GM21390 (cell line): ENCODE data around the gene RAD51B.

Experiments
- ATAC-seq: cut with Tn5 transposase; IDR thresholded peaks from one replicate; pipeline ENCODE4 v1.9.1; 2021; ENCODE audit not compliant: unreplicated experiment

Gene RAD51B

DNA sequence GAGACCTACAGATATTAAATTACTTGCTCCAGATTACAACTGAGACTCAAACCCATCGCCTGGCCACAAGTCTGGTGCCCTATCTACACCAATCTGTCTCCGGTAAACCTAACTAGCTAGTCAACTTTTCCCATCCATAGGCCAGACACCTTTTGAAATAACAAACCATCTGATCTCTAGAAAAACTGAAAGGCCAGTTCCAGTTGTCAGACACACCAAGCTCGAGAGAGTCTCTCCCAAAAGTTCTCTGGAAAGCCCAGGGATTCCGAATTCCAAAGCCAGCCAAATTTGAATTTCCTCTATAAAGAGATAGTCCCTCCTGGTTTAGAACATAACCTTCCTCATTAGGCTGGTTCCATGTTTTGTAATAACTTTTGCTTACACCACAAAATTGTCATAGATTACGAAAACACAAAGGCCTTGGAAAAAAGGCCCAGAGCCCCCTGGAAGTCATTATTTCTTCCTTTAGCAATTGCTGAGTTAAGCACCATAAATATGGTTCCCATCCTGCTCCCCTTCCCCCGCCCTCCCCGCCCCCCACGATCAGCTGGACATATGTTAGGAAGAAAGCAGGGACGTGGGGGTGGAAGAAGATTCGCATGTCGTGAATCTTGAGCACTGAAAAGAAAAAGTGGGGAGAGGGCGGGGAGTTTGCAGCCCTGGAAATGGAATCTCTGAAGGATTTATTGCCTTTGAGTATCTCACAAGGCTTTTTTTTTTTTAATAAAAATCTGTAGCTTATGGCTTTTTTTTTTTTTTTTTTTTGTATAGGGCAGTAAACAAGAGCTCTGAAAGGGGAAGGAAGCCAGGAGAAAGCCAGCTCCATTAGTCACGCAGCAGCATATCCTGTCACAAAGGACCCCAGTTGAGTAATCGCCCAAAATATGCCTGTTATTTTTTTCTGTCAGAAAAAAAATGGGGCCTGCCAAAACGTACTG is 862.9 kb downstream of the RAD51B start:
- no peak for ATAC-seq

DNA sequence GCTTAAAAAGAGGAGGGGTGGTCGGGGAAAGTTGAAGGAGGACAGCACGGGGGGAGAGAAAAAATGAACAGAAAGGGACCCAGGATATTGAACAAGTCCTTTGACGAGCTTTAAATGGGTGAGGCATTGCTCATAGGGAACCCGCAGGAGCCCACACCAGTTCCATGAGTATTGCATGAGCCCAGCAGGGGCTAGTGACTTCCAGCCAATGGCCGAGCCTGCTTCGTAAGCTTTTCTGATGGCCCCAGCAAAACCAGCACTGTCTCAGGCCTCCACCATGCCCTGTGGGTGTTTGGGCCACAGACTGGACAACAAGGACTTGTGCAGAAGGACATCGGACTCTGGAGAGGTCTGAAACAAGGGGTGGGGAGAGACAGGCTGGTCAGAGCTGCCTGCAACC is 863.7 kb downstream of the RAD51B start:
- no peak for ATAC-seq

DNA sequence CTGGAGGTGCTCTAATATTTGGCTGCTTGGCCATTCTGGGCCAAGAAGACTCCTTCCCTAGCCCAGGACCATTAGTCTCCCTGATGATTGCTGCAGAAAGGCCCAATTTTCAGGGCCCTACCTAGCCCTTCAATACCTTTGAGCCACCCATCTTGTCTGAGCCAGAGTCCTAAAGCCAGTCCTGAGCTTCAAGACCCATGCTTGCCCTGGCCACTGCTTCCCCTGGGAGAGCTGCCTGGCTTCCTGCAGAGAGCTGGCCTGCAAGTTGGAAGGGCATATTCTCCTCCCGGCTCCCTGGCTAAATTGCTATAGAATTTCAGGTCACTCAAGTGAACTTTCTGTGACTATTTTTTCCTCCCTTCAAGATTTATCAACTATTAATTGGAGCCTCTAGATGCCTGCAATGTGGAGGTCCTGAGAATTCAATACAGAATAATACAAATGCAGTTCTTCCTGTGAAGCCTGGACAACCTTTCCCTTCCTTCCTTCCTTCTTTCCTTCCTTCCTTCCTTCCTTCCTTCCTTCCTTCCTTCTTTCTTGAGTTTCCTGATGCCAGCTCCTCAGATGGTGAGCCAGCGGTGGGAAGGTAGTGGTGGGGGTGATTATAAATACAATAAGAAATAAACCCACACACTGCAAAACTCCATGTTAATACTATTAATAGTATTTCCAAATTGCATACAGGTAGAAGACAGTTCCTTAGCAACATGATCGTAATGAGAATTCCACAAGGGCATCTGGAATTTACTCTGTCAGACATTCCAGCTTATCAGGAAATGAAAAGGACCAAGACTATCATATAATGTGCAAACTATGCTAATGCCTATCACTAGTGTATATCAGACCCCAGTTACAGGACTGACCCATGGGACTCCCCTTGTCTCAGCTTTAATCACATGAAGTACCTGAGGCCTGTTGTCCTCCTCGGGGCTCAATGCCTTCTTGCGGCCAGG is 865.2 kb downstream of the RAD51B start:
- ATAC-seq, result no peak

DNA sequence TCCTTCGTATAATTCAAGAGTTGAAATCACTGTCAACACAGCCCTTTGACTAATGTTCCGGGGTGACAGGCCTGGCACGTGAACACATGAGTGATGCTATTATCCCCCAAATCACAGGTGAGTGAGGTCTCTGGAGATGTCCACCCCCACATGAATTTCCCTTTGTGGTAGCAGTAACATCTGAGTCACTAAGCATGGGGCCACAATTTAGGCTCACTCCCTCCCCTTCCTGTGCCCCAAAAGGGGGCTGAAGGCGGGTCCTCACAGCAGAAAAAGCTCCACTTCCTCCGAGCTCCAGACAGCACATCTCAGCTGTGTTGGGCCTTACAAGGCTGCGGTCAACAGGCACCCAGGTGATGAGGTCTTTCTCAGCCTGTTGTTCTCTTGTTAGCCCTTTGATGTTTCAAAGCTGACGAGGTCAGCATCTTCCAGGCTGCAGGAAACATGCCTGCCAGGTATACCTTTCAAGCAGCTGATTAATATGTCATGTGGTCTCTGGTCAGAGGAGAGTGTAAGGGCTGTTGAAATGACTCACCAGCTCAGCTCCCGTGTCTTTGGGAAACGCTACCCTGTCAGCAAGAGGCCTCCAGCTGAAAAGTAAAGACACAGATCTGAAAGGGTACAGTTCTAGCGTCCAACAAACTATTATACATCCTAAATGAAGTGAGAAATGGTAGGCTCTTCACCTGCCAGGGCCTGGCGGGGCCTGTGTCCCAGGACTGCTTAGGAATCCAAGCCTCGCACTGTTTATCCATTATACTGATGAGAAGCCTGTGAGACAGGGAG is 866.0 kb downstream of the RAD51B start:
- ATAC-seq, result peak; percentile 74

DNA sequence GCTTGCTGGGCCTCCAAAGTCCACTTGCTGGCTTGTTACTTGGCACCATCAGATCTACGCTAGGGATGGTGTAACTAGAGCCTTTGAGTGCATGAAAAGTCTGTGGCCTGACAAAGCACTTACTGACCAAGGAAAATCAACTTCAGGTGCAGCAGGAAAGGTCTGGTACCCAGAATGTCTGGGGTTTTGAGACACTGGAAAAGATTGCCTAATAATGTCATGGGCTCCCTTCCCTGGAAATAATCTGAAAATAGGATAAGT is 866.6 kb downstream of the RAD51B start:
- no peak for ATAC-seq

DNA sequence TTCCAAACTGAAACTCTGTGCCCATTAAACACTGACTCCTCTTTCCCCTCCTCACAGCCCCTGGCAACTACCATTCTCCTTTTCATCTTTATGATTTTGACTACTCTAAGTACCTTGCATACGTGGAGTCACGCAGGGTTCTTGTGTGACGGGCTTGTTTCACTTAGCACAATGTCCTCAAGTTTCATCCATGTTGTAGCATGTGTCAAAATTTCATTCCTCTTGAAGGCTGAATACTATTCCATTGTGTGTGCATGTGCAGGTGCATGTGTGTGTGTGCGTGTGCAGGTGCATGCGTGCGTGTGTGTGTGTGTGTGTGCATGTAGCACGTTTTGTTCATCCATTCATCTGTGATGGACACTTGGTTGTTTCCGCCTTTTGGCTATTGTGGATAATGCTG is 867.1 kb downstream of the RAD51B start:
- ATAC-seq, result no peak

- ATAC-seq, result no peak
Observed at GRCh38 chr14:68687746-68688145, 868.2 kb downstream of the RAD51B start.

- no peak for ATAC-seq
Observed at GRCh38 chr14:68688872-68689371, 869.3 kb downstream of the RAD51B start.

DNA sequence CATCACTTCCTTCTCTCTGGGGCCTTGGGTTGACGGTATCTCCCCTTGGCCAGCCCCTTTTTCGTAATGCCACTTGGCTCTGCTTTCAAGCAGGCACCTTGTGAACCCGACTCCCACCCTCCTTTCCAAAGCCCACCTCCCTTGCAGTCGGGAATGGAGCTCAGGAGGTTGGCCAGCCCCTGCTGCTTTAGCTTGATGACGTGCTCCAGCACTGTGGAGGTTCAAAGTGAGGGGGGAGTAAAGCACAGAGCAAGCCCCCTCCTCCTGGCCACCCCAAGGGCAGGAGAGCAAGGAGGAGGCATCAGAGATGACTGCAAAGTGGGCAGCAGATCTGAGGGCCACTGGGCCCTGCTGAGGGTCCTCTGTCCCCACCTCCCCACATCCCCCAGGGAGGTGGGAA is 869.9 kb downstream of the RAD51B start:
- no peak for ATAC-seq

DNA sequence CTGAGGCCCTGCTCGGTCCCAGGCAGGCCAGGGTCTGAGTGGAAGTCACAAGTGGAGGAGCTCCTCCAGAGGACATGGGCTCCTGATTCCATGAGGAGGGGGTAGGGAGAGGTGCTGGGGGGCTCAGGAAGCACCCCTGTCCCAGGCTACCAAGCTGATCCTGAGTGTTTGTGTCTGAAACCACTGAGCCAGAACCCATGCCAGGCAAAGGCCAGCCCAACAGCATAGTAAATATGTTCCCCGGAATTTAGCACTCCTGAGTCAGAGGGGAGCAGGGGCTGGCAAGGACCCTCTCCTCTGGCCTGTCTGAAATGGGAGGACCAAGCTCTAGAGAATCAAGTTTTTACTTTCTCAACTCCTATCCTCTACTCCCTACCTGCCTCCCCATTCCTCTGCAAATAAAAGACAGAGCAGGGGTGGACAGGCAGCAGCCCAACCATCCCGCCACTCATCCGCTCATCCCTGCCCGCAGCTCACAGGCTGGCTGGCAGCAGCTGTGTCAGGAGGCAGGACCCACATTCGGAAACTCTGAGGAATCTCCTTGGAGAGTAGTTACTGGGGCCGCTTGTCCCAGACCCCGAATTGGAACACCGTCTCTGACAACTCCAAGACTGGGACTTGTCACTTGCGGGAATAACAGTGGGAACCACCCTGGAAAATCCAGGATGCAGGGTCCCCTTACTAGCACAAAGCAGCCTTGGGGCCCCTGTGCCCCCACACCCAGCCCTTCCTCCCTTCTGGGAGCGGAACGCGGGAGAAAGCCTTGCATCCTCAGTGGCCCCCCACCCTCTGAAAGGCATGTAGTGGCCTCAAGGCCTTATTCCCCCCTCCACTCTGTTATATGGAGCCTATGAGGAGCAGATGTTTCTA is 870.7 kb downstream of the RAD51B start:
- ATAC-seq, result no peak

DNA sequence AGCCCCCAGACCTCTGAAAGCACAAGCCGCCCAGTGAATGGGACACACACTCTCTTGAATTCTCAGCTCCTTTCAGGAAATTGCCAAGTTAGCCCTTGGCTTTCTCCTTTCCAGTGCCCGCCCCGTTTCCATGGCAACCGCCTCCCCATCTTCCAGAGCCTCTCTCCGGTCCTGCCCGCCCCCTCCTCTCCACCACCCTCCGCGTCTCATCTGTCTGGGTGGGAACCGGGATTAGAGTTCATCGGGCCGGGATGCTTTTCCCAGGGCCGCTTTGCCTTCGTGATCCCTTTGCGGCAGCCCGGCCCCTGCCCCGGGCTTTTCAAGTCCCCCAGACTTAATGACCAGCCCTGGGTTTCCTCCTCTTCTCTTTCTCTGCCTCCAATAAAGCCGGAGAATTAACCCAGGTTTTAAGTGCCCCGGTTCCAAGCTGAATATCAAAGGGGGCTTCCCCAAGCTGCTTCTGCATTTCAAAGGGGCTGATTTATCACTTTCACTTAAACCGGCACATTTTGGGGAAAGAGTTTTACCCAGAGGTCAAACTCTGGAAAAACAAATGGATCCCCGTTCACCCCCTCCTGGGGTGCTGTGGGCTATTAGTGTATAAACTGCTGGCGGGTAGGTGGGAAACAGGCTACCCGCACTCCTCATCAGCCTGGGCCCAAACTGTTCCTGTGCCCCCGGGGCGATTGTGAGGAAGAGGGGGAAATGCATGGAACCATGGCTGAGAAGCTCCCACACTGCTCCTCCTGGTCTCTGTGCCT is 871.6 kb downstream of the RAD51B start:
- no peak for ATAC-seq

GRCh38 chr14:68691792-68692118 is 872.2 kb downstream of the RAD51B start:
- no peak for ATAC-seq

DNA sequence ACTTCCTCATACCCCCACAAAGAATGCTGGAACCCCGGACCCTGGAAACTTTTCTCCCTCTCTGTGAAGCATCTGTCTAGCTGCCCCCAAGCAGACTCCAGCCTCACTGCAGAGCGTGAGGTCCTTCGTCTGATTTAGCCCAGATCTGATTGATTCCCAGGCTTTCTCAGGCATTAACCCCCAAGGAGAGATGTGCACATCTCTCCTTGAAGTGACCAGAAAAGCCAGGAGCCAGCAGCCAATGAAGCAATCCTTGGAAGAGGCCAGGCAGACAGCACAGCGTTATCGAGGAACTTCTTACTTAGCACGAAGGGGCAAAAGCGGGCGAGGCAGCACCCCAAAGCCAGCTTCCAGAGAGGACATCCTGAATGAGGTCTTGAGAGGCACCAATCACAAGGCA is 872.6 kb downstream of the RAD51B start:
- ATAC-seq, result no peak

DNA sequence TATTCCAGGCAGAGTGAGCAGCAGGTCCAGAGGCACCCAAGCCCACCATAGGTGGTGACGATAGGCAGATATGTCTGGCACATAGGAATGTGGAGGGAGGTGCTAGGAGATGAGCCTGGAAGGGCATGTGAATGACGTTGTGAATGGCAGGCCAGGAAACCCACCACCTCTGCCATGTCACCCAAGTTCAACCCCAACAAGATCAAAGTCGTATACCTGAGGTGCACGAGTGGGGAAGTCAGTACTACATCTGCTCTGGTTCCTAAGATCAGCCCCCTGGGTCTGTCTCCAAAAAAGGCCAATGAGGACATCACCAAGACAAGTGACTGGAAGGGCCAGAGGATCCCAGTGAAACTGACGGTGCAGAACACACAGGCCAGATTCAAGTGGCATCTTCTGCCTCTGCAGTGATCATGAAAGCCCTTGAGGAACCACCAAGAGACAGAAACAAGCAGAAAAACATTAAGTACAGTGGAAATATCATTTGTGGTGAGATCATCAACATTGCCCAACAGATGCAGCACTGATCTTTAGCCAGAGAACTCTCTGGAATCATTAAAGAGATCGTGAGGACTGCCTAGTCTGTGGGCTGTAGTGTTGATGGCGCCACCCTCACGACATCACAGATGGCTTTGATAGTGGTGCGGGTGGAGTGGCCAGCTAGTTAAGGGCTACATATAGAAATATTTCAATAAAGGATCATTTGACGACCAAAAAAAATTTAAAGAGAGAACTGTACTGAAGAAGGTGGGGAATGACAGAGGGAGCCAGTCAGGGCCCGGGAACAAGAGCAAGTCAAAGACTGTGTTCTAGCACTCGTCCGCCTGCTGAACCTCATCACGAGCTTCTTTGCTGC is 873.6 kb downstream of the RAD51B start:
- no peak for ATAC-seq

- ATAC-seq, result no peak
Observed at GRCh38 chr14:68693926-68694325, 874.3 kb downstream of the RAD51B start.

DNA sequence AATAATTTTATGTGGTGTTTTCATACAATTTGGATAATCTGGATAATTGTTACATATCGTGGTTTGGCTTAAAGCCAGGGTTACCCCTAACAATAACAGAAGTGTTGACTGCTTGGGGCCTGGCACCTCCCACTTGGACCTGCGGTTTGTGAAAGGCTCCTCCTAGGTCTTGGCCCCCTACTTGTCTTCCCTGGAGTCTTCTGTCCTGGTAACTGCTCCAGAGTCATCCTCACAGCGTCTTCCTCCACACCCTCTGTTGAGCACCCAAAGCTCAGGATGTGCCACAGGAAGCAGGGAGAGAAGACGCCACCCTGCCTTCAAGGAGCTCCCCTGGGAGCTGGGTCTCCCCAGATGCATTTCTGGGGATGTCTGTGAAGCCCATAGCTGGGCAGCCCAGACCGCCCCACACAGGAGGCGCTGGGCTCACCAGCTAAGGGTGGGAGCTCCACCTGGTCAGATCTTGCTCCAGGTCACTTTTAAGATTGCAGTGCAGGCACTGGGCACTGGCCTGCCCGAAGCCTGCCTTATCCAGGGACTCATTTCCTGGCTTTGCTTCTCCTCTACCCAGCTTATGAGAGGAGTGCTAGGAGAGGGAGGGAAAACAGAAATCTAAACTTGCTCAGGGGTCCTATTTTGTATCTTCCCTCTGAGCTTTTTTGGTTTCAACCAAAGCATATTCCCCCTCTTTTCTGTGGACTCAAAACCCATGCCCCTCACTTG is 875.1 kb downstream of the RAD51B start:
- no peak for ATAC-seq

DNA sequence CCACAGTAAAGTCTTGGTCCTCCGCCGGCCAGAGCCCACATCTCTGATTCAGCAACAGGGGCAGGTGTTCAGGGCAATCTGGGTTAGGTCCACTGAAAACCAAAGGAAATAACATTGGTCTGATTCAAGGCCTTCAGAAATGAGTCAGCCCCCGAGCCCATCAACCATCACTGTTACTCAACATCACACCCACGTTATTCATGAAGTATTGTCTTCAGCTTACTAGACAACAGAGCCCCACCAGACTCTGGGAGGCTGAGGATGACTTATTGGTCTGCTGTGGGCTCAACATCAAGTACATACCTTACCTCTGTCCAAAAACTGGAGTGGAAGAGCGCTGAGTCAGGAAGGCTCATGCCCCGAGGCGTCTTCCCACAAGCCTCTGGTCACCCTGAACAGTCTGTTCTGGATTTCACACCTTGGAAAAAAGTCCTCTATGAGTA is 875.8 kb downstream of the RAD51B start:
- peak; percentile 94 for ATAC-seq

- ATAC-seq, result no peak
Observed at GRCh38 chr14:68695856-68696255, 876.3 kb downstream of the RAD51B start.
